ENCODE results near the gene SH3TC1. TPM values are rescaled to one million over a fixed set of nuclear protein-coding genes. Genes with fewer than 3 reads are reported as not detected.

Gene SH3TC1
- total and polyA plus RNA-seq, 4 donors: 6.5 to 34.6 (median 25.8) TPM

GRCh38 chr4:8267077-8267476 lies 68.0 kb downstream of the SH3TC1 start:
- no peak overlapping the region for H3K27ac ChIP-seq (ENCODE audit: low read depth in 1 of 2, low read length in 2 of 2)
- H3K4me3 ChIP-seq (ENCODE audit: low read depth in 1 of 3, low read length in 3 of 3): no peak overlapping the region
- peak; percentile 60 for DNase-seq (ENCODE audit: low spot score)
- WGBS: 40% methylated on average over 13 of the region's 13 CpGs
- H3K27me3 ChIP-seq (ENCODE audit: control insufficient read depth in 4 of 4, insufficient read depth in 4 of 4, low read length in 3 of 4): peaks cover 0 to 10% (median 3%) of the 10 kb centered on the region in 4 donors
- no peaks in the 10 kb centered on the region for H3K9me3 ChIP-seq (ENCODE audit: control insufficient read depth in 4 of 4, low read length in 3 of 4)
- no peak overlapping the region for H3K9ac ChIP-seq (ENCODE audit: low read depth in 1 of 2, low read length in 2 of 2)
- H3K36me3 ChIP-seq (ENCODE audit: control insufficient read depth in 4 of 4, insufficient read depth in 3 of 4, low read depth in 1 of 4, low read length in 3 of 4): no peaks in the 10 kb centered on the region
- peaks cover 0 to 7% (median 0%) of the 10 kb centered on the region in 4 donors for H3K4me1 ChIP-seq (ENCODE audit: control insufficient read depth in 4 of 4, insufficient read depth in 4 of 4, low read length in 3 of 4)
- TF ChIP-seq CTCF (IDR thresholded peaks at IDR 0.05; ENCODE audit: low read depth, low read length, missing input control) (peak; percentile 51), HNF4G (IDR thresholded peaks at IDR 0.05) (no peak), RAD21 (IDR thresholded peaks at IDR 0.05) (peak; percentile 62 to 74)

- Histone ChIP-seq H3K27ac (ENCODE audit: low read depth in 1 of 2, low read length in 2 of 2) (no peak overlapping the region), H3K4me3 (ENCODE audit: low read depth in 1 of 3, low read length in 3 of 3) (no peak overlapping the region), H3K9me3 (ENCODE audit: control insufficient read depth in 4 of 4, low read length in 3 of 4) (no peaks in the 10 kb centered on the region), H3K27me3 (ENCODE audit: control insufficient read depth in 4 of 4, insufficient read depth in 4 of 4, low read length in 3 of 4) (peaks cover 0 to 10% (median 3%) of the 10 kb centered on the region in 4 donors), H3K36me3 (ENCODE audit: control insufficient read depth in 4 of 4, insufficient read depth in 3 of 4, low read depth in 1 of 4, low read length in 3 of 4) (no peaks in the 10 kb centered on the region), H3K4me1 (ENCODE audit: control insufficient read depth in 4 of 4, insufficient read depth in 4 of 4, low read length in 3 of 4) (peaks cover 0 to 7% (median 0%) of the 10 kb centered on the region in 4 donors), H3K9ac (ENCODE audit: low read depth in 1 of 2, low read length in 2 of 2) (no peak overlapping the region)
- no peak for DNase-seq (ENCODE audit: low spot score)
- 95% methylated on average over 7 of the region's 7 CpGs for WGBS
- TF ChIP-seq GABPA (IDR thresholded peaks at IDR 0.05 in 1 of 2, conservative IDR thresholded peaks at IDR 0.05 in 1 of 2) (no peak), HNF4A (conservative IDR thresholded peaks at IDR 0.05) (no peak), RXRA (IDR thresholded peaks at IDR 0.05) (no peak)
Observed at GRCh38 chr4:8268211-8268610, 69.1 kb downstream of the SH3TC1 start.

GRCh38 chr4:8268901-8269534 lies 69.9 kb downstream of the SH3TC1 start:
- TF ChIP-seq HNF4A (conservative IDR thresholded peaks at IDR 0.05) (no peak), NR2F2 (IDR thresholded peaks at IDR 0.05) (no peak), JUND (IDR thresholded peaks at IDR 0.05) (no peak), EGR1 (IDR thresholded peaks at IDR 0.05; ENCODE audit: low read depth in 2 of 2) (no peak), MAX (IDR thresholded peaks at IDR 0.05) (no peak), HNF4G (IDR thresholded peaks at IDR 0.05) (no peak), TAF1 (conservative IDR thresholded peaks at IDR 0.05) (no peak), REST (IDR thresholded peaks at IDR 0.05) (no peak), FOXA2 (IDR thresholded peaks at IDR 0.05) (no peak), GABPA (IDR thresholded peaks at IDR 0.05 in 1 of 2, conservative IDR thresholded peaks at IDR 0.05 in 1 of 2) (no peak), RXRA (IDR thresholded peaks at IDR 0.05) (no peak), CTCF (IDR thresholded peaks at IDR 0.05; ENCODE audit: low read depth, low read length, missing input control) (no peak), FOXA1 (IDR thresholded peaks at IDR 0.05) (no peak), ZBTB33 (IDR thresholded peaks at IDR 0.05) (no peak), RAD21 (IDR thresholded peaks at IDR 0.05) (no peak)
- Histone ChIP-seq H3K4me3 (ENCODE audit: low read depth in 1 of 3, low read length in 3 of 3) (no peak overlapping the region), H3K9me3 (ENCODE audit: control insufficient read depth in 4 of 4, low read length in 3 of 4) (no peaks in the 10 kb centered on the region), H3K9ac (ENCODE audit: low read depth in 1 of 2, low read length in 2 of 2) (no peak overlapping the region), H3K36me3 (ENCODE audit: control insufficient read depth in 4 of 4, insufficient read depth in 3 of 4, low read depth in 1 of 4, low read length in 3 of 4) (no peaks in the 10 kb centered on the region), H3K27ac (ENCODE audit: low read depth in 1 of 2, low read length in 2 of 2) (no peak overlapping the region), H3K27me3 (ENCODE audit: control insufficient read depth in 4 of 4, insufficient read depth in 4 of 4, low read length in 3 of 4) (peaks cover 0 to 10% (median 3%) of the 10 kb centered on the region in 4 donors), H3K4me1 (ENCODE audit: control insufficient read depth in 4 of 4, insufficient read depth in 4 of 4, low read length in 3 of 4) (peaks cover 0 to 7% (median 0%) of the 10 kb centered on the region in 4 donors)
- 78% methylated on average over 25 of the region's 25 CpGs for WGBS
- DNase-seq (ENCODE audit: low spot score): no peak
